ENCODE results near the gene FAM24B.
"Not testable (repeated sequence)": the region's sequence is repeated elsewhere in the genome, so short reads cannot be mapped to it uniquely, and the experiment has no call there.

FAM24B gene

DNA sequence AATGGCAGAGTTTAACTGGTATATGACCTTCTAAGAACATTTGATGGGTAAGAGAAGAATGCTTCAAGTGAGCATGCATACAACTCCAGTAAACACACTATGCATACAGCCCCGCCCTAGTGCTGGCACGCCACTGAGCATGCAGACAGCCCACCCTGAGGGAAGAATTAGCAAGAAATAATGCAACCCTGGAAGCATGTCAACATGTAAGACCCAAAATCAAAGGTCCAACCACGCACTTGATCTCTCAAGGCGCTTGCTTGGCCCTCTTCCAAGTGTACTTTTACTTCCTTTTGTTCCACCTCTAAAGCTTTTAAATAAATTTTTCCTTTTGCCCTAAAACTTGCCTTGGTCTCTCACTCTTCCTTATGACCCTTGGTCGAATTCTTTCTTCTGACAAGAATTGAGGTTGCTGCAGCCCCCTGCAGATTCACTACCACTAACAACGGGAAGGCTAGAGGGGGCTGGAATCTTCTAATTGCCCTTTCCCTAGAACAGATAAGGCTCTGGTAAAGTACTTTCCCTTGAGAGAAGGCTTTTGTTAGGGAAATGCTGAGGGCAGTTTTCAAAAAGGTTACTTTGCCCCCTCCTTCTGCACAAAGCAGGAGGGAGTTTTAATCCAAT is 3.4 kb downstream of the FAM24B start:
- H3K4me3 ChIP-seq (ENCODE audit: low read length): no peak overlapping the region
- no peaks in the 10 kb centered on the region for H3K27me3 ChIP-seq (ENCODE audit: control insufficient read depth, insufficient read depth, low read length)
- no peaks in the 10 kb centered on the region for H3K36me3 ChIP-seq (ENCODE audit: insufficient read depth, low read length)
- no peak overlapping the region for H3K9ac ChIP-seq (ENCODE audit: low read depth, low read length)
- H3K4me1 ChIP-seq (ENCODE audit: control insufficient read depth, insufficient read depth, low read length): peaks cover 26% of the 10 kb centered on the region
- H3K4me2 ChIP-seq (ENCODE audit: low read length): no peak overlapping the region
- no peaks in the 10 kb centered on the region for H3K9me3 ChIP-seq (replicated peaks; ENCODE audit: low read length)

DNA sequence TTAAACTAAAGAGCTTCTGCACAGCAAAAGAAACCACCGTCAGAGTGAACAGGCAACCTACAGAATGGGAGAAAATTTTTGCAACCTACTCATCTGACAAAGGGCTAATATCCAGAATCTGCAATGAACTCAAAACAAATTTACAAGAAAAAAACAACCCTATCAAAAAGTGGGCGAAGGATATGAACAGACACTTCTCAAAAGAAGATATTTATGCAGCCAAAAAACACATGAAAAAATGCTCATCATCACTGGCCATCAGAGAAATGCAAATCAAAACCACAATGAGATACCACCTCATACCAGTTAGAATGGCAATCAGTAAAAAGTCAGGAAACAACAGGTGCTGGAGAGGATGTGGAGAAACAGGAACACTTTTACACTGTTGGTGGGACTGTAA is 7.4 kb downstream of the FAM24B start:
- H3K9me3 ChIP-seq (replicated peaks; ENCODE audit: low read length); H3K27me3 ChIP-seq (ENCODE audit: control insufficient read depth, insufficient read depth, low read length); H3K36me3 ChIP-seq (ENCODE audit: insufficient read depth, low read length); H3K4me3 ChIP-seq (ENCODE audit: low read length); H3K9ac ChIP-seq (ENCODE audit: low read depth, low read length); H3K4me1 ChIP-seq (ENCODE audit: control insufficient read depth, insufficient read depth, low read length); H3K4me2 ChIP-seq (ENCODE audit: low read length): not testable (repeated sequence)

DNA sequence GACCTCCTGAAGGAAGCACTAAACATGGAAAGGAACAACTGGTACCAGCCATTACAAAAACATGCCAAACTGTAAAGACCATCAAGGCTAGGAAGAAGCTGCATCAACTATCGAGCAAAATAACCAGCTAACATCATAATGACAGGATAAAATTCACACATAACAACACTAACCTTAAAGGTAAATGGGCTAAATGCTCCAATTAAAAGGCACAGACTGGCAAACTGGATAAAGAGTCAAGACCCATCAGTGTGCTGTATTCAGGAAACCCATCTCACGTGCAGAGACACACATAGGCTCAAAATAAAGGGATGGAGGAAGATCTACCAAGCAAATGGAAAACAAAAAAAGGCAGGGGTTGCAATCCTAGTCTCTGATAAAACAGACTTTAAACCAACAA is 10.6 kb downstream of the FAM24B start:
- H3K27me3 ChIP-seq (ENCODE audit: control insufficient read depth, insufficient read depth, low read length): not testable (repeated sequence)
- peaks cover 18% of the 10 kb centered on the region for H3K4me1 ChIP-seq (ENCODE audit: control insufficient read depth, insufficient read depth, low read length)

DNA sequence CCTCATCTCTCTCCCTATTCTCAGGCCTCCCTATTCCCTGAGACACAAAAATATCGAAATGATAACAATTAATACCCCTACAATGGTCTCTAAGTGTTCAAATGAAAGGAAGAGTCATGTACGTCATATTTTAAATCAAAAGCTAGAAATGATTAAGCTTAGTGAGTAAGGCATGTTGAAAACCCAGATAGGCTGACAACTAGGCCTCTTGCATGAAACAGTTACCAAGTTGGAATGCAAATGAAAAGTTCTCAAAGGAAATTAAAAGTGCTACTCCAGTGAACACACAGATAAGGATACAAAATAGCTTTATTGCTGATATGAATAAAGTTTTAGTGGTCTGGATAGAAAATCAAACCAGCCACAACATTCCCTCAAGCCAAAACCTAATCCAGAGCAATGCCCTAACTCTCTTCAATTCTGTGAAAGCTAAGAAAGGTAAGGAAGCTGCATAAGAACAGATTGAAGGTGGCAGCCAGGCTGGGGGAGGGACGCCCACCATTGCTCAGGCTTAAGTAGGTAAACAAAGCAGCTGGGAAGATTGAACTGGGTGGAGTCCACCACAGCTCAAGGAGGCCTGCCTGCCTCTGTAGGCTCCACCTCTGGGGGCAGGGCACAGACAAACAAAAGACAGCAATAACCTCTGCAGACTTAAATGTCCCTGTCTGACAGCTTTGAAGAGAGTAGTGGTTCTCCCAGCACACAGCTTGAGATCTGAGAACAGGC is 12.5 kb downstream of the FAM24B start:
- not testable (repeated sequence) for H3K4me2 ChIP-seq (ENCODE audit: low read length); H3K36me3 ChIP-seq (ENCODE audit: insufficient read depth, low read length); H3K27me3 ChIP-seq (ENCODE audit: control insufficient read depth, insufficient read depth, low read length); H3K9me3 ChIP-seq (replicated peaks; ENCODE audit: low read length); H3K9ac ChIP-seq (ENCODE audit: low read depth, low read length); H3K4me3 ChIP-seq (ENCODE audit: low read length)
- peaks cover 36% of the 10 kb centered on the region for H3K4me1 ChIP-seq (ENCODE audit: control insufficient read depth, insufficient read depth, low read length)

More for the DNA sequence above, 10.6 kb downstream of the FAM24B start:
- not testable (repeated sequence) for H3K4me2 ChIP-seq (ENCODE audit: low read length); H3K9ac ChIP-seq (ENCODE audit: low read depth, low read length); H3K9me3 ChIP-seq (replicated peaks; ENCODE audit: low read length); H3K4me3 ChIP-seq (ENCODE audit: low read length); H3K36me3 ChIP-seq (ENCODE audit: insufficient read depth, low read length)

DNA sequence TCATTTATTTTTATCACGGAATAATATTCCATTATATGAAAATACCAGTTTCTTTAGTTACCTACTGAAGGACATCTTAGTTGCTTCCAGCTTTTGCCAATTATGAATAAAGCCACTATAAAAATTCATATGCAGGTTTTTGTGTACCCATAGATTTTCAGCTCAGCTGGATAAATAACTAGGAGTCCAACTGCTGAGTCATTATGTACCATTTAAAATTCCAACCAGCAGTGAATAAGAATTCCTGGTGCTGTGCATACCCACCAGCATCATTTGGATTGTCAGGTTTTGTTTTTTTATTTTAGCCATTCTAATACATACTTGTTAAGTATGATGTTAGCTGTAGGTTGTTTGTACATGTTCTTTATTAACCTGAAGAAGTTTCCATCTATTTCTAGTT is 14.5 kb downstream of the FAM24B start:
- Histone ChIP-seq H3K36me3 (ENCODE audit: insufficient read depth, low read length) (no peaks in the 10 kb centered on the region), H3K9me3 (replicated peaks; ENCODE audit: low read length) (no peaks in the 10 kb centered on the region), H3K27me3 (ENCODE audit: control insufficient read depth, insufficient read depth, low read length) (no peaks in the 10 kb centered on the region), H3K4me2 (ENCODE audit: low read length) (peak overlapping the region; percentile 65), H3K9ac (ENCODE audit: low read depth, low read length) (peak overlapping the region; percentile 58), H3K4me3 (ENCODE audit: low read length) (peak overlapping the region; percentile 32), H3K4me1 (ENCODE audit: control insufficient read depth, insufficient read depth, low read length) (peaks cover 55% of the 10 kb centered on the region)

DNA sequence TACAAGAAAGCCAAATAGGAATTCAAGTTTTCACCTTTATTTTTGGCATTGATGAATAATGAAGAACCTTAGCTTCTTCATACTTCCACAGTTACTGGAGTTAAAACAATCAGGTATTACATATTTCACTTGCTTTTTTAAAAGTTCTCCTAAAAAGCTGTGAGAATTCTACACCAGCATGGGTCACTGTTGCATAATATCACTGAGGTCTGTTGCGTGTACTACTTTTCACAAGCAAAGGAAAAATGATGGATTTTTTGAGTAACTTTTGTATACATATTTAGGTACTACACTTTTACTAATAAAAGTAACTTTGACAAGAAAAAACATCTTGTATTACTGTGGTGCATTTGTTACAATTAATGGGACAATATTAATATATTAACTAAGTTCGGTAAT is 15.2 kb downstream of the FAM24B start:
- Histone ChIP-seq H3K4me2 (ENCODE audit: low read length) (no peak overlapping the region), H3K4me1 (ENCODE audit: control insufficient read depth, insufficient read depth, low read length) (peaks cover 62% of the 10 kb centered on the region), H3K9ac (ENCODE audit: low read depth, low read length) (peak overlapping the region; percentile 58), H3K27me3 (ENCODE audit: control insufficient read depth, insufficient read depth, low read length) (no peaks in the 10 kb centered on the region), H3K9me3 (replicated peaks; ENCODE audit: low read length) (no peaks in the 10 kb centered on the region), H3K36me3 (ENCODE audit: insufficient read depth, low read length) (no peaks in the 10 kb centered on the region), H3K4me3 (ENCODE audit: low read length) (no peak overlapping the region)

DNA sequence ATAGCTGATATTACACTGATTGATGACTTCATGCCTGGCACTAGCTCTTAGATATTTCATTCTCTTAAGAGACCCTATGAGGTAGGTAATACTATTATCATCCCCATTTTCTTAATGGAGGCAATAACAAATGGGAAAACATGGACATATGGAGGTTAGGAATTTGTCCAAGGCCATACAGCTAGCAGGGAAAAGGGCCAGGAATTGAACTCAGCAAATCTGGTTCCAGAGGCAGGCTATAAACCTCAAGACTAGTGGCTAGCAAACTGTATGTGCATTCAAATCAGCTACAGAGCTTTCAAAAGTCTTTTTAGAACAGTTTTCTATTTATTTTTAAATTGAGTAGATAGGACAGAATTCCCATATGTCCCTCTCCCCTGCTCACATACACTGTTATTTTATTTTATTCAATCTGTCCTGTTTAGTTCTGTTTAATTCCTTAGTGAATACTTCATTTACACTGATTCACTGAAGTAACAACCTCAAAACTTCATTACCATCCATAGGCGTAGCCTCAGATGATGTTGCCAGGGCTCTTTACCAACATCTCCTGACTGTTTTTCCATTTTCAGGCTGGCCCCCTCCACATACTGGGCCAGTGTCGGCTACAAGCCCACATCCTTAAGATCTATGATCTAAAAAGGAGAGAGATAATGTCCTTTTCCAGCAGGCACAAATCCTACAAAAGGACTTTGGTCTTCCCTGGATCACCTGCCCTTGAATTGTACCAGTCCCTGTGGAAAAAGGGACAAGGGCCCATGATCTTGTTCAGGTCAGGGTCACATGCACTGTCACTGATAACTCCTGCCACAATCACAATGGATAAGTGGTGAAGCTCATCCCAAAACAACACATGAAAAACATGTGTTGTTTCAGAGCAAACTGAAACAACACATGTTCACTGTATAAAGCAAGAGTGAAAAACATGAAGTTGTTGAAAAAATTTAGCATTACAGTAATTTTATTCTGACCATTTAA is 15.9 kb downstream of the FAM24B start:
- no peak overlapping the region for H3K4me2 ChIP-seq (ENCODE audit: low read length)
- no peaks in the 10 kb centered on the region for H3K27me3 ChIP-seq (ENCODE audit: control insufficient read depth, insufficient read depth, low read length)
- peak overlapping the region; percentile 58 for H3K9ac ChIP-seq (ENCODE audit: low read depth, low read length)
- no peaks in the 10 kb centered on the region for H3K36me3 ChIP-seq (ENCODE audit: insufficient read depth, low read length)
- H3K4me3 ChIP-seq (ENCODE audit: low read length): no peak overlapping the region
- no peaks in the 10 kb centered on the region for H3K9me3 ChIP-seq (replicated peaks; ENCODE audit: low read length)
- H3K4me1 ChIP-seq (ENCODE audit: control insufficient read depth, insufficient read depth, low read length): peaks cover 62% of the 10 kb centered on the region

DNA sequence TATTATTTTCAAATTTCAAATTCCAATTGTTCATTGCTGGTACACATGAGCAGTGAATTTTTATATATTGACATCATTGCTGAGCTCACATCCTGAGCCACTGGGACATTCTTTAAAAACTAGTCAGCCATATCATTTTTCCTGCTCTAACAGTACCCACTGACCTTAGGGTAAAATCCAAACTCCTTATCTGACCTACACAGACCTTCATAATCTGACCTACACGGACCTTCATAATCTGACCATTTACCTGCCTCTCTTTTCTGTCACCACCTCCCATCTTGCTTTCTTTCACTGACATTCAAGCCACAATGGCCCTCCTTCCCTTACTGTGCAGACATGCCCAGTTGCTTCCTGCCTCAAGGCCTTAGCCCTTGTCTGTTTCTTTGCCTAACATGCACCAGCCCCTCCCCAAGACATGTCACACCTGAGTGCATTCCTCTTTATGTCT is 17.6 kb downstream of the FAM24B start:
- Histone ChIP-seq H3K36me3 (ENCODE audit: insufficient read depth, low read length) (no peaks in the 10 kb centered on the region), H3K27me3 (ENCODE audit: control insufficient read depth, insufficient read depth, low read length) (no peaks in the 10 kb centered on the region), H3K9ac (ENCODE audit: low read depth, low read length) (peak overlapping the region; percentile 66), H3K9me3 (replicated peaks; ENCODE audit: low read length) (no peaks in the 10 kb centered on the region), H3K4me1 (ENCODE audit: control insufficient read depth, insufficient read depth, low read length) (peaks cover 69% of the 10 kb centered on the region), H3K4me3 (ENCODE audit: low read length) (peak overlapping the region; percentile 8), H3K4me2 (ENCODE audit: low read length) (peak overlapping the region; percentile 34)

DNA sequence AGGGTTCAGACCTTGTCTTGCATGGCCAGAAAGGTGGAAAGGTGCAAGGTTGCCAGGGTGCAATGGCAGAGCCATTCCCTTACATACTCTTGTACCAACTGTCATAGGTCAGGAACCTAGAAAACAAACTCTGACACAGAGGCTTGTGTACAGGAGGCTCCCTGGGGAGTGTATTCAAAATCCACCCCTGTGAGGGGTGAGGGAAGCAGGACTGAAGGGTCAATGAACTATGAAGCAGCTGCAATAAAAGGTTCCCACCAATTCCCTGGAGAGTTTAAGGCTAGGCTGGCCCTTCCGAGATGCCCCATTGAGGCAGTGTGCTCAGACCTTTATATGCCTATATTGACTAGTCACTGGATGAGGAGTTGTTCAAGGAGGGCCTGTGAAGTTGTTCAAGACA is 19.9 kb downstream of the FAM24B start:
- Histone ChIP-seq H3K36me3 (ENCODE audit: insufficient read depth, low read length) (no peaks in the 10 kb centered on the region), H3K27me3 (ENCODE audit: control insufficient read depth, insufficient read depth, low read length) (no peaks in the 10 kb centered on the region), H3K4me1 (ENCODE audit: control insufficient read depth, insufficient read depth, low read length) (peaks cover 81% of the 10 kb centered on the region), H3K4me2 (ENCODE audit: low read length) (no peak overlapping the region), H3K9me3 (replicated peaks; ENCODE audit: low read length) (no peaks in the 10 kb centered on the region), H3K9ac (ENCODE audit: low read depth, low read length) (no peak overlapping the region), H3K4me3 (ENCODE audit: low read length) (no peak overlapping the region)

DNA sequence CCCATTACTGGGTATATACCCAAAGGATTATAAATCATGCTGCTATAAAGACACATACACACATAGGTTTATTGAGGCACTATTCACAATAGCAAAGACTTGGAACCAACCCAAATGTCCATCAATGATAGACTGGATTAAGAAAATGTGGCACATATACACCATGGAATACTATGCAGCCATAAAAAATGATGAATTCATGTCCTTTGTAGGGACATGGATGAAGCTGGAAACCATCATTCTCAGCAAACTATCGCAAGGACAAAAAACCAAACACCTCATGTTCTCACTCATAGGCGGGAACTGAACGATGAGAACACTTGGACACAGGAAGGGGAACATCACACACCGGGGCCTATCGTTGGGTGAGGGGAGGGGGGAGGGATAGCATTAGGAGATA is 21.3 kb downstream of the FAM24B start:
- H3K9ac ChIP-seq (ENCODE audit: low read depth, low read length); H3K9me3 ChIP-seq (replicated peaks; ENCODE audit: low read length); H3K27me3 ChIP-seq (ENCODE audit: control insufficient read depth, insufficient read depth, low read length); H3K4me3 ChIP-seq (ENCODE audit: low read length); H3K4me2 ChIP-seq (ENCODE audit: low read length); H3K36me3 ChIP-seq (ENCODE audit: insufficient read depth, low read length): not testable (repeated sequence)
- H3K4me1 ChIP-seq (ENCODE audit: control insufficient read depth, insufficient read depth, low read length): peaks cover 79% of the 10 kb centered on the region

DNA sequence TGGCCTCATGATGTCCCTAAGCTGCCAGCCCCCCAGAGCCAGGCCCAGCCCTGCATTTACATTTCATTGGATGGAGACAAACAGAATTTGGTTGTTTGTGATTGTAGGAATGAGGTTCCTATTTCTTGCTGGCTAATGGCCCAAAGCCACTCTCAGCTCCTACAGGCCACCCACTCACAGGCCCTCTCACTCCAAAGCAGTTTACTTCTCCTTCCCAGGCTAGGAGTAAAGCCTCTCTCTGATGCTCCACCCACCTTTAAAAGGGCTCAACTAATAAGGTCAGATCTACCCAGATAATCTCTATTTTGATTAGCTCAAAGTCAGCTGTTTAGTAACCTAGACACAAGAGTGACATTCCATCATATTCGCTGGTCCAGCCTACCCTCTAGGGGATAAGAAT is 22.5 kb downstream of the FAM24B start:
- Histone ChIP-seq H3K9ac (ENCODE audit: low read depth, low read length) (peak overlapping the region; percentile 7), H3K4me2 (ENCODE audit: low read length) (no peak overlapping the region), H3K27me3 (ENCODE audit: control insufficient read depth, insufficient read depth, low read length) (no peaks in the 10 kb centered on the region), H3K4me3 (ENCODE audit: low read length) (no peak overlapping the region), H3K9me3 (replicated peaks; ENCODE audit: low read length) (no peaks in the 10 kb centered on the region), H3K4me1 (ENCODE audit: control insufficient read depth, insufficient read depth, low read length) (peaks cover 79% of the 10 kb centered on the region), H3K36me3 (ENCODE audit: insufficient read depth, low read length) (no peaks in the 10 kb centered on the region)
